GM10266 (cell line): Measurements from ENCODE around the gene NEK1.

Source experiments
- DNase-seq: peaks from one replicate; pipeline ENCODE4 v3.0.0; 2012; ENCODE audit errors: extremely low spot score
- TF ChIP-seq, protein P1 (sequence below): IDR thresholded peaks from 2 replicates; pipeline ENCODE4 v1.5.1; 2012; ENCODE audit warnings: mild to moderate bottlenecking, low read depth; ENCODE audit not compliant: control insufficient read depth, insufficient read depth; ENCODE audit errors: missing control alignments

The NEK1 gene, protein sequence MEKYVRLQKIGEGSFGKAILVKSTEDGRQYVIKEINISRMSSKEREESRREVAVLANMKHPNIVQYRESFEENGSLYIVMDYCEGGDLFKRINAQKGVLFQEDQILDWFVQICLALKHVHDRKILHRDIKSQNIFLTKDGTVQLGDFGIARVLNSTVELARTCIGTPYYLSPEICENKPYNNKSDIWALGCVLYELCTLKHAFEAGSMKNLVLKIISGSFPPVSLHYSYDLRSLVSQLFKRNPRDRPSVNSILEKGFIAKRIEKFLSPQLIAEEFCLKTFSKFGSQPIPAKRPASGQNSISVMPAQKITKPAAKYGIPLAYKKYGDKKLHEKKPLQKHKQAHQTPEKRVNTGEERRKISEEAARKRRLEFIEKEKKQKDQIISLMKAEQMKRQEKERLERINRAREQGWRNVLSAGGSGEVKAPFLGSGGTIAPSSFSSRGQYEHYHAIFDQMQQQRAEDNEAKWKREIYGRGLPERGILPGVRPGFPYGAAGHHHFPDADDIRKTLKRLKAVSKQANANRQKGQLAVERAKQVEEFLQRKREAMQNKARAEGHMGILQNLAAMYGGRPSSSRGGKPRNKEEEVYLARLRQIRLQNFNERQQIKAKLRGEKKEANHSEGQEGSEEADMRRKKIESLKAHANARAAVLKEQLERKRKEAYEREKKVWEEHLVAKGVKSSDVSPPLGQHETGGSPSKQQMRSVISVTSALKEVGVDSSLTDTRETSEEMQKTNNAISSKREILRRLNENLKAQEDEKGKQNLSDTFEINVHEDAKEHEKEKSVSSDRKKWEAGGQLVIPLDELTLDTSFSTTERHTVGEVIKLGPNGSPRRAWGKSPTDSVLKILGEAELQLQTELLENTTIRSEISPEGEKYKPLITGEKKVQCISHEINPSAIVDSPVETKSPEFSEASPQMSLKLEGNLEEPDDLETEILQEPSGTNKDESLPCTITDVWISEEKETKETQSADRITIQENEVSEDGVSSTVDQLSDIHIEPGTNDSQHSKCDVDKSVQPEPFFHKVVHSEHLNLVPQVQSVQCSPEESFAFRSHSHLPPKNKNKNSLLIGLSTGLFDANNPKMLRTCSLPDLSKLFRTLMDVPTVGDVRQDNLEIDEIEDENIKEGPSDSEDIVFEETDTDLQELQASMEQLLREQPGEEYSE (N-terminal part only)

DNA sequence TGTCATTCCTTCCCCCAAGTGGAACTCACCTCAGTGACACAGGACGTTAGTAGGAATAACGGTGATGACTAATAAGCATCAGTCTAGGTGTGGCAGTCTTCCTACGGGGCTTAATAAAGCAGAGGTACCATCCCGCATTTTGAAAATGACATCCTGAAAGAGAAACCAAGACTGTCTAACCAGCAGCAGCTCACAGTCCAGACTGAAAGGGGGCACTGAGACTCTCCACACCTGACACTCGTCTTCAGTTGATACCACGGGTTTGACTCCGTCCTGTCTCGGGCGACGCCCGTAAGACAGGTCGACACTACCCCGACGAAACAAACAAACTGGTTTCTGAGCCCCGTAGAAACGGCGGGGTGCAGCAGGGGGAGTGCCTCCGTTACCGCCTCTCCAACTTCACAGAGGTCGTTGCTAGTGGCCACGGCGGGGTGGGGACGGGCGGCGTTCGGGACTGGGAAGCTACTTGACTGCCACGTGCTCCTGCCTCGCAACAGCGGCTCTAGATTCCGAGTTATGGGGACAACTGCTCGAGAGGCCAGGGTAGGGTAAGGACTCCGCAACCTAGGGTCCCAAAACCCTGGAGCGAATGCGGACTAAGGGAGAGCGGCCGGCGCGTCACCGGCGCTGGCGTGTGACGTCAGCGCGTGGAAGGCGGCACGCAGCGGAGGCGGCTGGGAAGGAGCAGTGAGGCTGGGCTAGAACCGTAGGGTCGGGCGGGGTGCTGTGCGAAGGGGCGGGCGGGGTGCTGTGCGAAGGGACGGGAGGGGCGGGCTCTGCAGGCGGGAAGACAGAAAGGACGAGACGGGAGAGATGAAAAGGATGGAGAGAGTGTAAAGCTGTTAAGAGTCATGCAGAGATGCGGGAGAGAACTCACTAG, at the start of gene NEK1:
Gene NEK1, minus strand, starts transcription at position 593 of the 880 bp plus-strand sequence. CDS start 9,953 bp downstream, outside the sequence.
- DNase-seq, result peak; percentile 85
- TF ChIP-seq, protein P1, sequence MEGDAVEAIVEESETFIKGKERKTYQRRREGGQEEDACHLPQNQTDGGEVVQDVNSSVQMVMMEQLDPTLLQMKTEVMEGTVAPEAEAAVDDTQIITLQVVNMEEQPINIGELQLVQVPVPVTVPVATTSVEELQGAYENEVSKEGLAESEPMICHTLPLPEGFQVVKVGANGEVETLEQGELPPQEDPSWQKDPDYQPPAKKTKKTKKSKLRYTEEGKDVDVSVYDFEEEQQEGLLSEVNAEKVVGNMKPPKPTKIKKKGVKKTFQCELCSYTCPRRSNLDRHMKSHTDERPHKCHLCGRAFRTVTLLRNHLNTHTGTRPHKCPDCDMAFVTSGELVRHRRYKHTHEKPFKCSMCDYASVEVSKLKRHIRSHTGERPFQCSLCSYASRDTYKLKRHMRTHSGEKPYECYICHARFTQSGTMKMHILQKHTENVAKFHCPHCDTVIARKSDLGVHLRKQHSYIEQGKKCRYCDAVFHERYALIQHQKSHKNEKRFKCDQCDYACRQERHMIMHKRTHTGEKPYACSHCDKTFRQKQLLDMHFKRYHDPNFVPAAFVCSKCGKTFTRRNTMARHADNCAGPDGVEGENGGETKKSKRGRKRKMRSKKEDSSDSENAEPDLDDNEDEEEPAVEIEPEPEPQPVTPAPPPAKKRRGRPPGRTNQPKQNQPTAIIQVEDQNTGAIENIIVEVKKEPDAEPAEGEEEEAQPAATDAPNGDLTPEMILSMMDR, result no peak

DNA sequence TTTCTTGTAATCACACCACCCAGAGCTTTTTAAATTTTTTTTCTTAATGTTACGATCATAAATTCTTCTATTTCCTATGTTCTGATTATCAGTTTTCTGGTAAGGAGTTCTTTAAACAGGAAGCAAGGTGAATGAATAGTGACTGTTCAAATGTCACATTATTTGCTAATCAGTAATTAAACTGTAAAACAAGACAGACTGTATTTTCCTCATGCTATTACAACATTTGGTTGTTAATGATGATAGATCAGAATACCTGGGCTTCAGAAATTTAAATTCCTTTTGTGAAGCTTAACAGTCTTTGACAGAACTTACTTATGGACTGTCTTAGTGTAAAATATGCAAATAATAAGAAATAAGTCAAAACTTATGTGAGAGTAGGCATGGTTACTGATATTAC, 49.4 kb upstream of the NEK1 start:
- DNase-seq, result no peak
- TF ChIP-seq, protein P1, result no peak

DNA sequence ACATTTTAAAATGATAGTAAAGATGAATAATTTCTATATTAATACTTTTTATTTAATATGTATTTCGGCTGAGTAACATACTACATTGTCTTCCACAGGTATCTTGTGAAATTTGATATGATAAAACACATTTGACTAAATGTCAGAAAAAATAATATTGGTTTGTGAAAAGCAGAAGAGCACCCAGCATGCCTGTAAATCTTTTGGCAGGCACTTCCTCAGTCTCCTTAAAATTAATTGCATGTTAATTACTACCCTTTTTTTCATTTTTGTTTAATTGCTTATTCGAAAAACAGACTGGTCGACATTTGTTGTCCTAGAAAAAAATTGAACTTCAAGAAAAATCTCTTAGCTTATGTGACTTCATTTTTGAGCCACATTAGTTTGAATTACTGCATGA, 48.5 kb upstream of the NEK1 start:
- DNase-seq, result no peak
- TF ChIP-seq, protein P1, result no peak

DNA sequence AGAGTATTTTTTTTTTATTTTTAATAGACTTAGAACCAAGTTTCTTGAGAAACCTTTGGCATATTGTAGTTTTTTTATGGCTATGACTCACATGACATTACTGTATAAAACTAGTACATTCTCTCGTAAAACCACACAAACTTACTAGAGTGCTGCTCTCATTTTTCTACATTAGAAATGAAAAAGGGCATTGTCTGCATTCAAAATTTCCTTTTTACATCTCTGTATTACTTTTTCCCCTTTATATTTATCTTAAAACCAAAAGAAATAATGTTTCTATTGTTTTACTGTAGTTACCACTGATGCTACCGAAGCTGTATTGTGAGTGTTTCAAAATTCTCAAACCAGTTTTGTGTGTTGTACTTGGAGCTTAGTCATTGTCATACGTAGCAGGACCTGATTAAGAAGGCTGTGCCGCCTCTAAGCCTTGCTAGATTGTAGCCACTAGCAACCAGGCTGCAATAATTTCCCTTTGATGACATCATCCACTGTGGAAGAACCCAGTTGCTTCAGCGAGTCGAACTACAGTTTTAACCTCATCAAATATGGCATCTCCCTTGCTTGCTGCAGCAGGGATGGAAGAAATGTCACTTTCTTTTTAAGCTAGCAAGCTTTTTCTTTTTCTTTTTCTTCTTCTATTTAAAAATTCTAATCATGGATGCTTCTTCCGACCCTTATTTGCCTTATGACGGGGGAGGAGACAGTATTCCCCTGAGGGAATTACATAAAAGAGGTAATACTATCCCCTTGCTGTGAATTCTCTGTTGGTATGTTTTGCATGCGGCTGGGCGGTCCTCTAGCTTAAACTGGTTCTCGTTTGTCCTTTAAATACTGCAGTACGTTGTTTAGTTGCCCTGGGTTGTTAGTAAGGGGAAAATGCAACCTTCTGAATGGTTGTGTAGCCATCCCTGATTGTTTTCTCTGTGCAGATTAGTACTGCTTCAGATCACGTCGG, 47.6 kb upstream of the NEK1 start:
- TF ChIP-seq, protein P1, result no peak
- DNase-seq, result peak; percentile 56

DNA sequence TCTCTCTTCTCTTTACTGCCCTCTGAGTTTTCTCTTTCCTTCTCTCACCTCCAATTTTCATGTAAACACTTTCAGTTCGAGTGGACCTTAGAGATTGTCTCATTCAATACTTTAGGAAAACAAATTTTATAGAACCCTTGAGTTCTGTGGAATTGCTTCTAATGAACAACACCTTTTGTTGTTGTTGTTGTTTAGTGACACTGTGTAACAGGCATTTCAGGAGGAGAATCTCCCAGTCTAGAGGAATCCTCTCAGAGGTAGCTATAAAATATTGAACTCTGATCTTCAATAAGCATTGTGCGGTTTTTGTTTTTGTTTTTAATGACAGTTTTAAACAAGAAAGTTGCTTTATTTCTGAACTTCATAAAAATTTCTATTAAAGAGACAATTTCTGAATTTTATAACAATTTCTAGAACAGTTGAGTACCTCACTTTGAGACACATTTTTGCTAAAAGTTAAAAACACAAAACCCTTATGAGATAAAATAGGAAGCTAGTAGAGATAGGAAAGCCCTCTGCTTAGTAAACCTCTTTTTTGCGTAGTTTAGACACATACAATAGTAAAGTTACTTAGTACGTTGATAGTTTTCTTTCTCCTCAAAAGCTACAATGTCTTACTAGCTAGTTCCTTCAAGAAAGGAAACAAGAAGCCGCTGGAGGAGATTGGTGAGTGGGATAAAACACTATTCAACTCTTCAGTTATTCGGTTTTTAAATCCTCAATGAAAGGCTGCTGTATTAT, 46.8 kb upstream of the NEK1 start:
- TF ChIP-seq, protein P1, result no peak
- DNase-seq, result no peak
